H1 (cell line): ENCODE data around the gene MRPS26. TPM values are rescaled to one million over a fixed set of nuclear protein-coding genes. Genes with fewer than 3 reads are reported as not detected.

Experiments
- CTCF ChIA-PET: fragments of 300-600 bp; sonication (Branson Sonifier 250); formaldehyde crosslinking; loops from one replicate; lab custom pipeline; 2021; ENCODE audit not compliant: partially characterized antibody; lab: Charles Lee
- POLR2A ChIA-PET: fragments of 300-600 bp; sonication (Branson Sonifier 250); formaldehyde crosslinking; loops from one replicate; lab custom pipeline; 2021; ENCODE audit warnings: inconsistent platforms; ENCODE audit not compliant: partially characterized antibody; lab: Charles Lee
- DNase-seq, 2 experiments: peaks; one replicate each; pipeline versions ENCODE4 v3.0.0 to v3.0.0-alpha.2; 2010 to 2022; ENCODE audit warnings: low spot score in 2 of 2, low read depth in 1 of 2, mixed read lengths in 1 of 2
- FAIRE-seq: peaks from 2 replicates; lab custom pipeline; 2011; peaks lifted over from hg19 to GRCh38; lab: Jason Lieb, UNC
- H2AFZ ChIP-seq: 2 replicates; pipeline ENCODE4 v1.8.1; 2012; ENCODE audit warnings: low read length, inconsistent platforms
- H2AK5ac ChIP-seq: 2 replicates; pipeline ENCODE4 v1.6.1; 2013; ENCODE audit warnings: low read depth, low read length
- H2BK120ac ChIP-seq: replicated peaks from 2 replicates; pipeline ENCODE3; 2013; ENCODE audit warnings: low read depth, low read length, inconsistent platforms
- H2BK12ac ChIP-seq: 2 replicates; pipeline ENCODE4 v1.6.1; 2013; ENCODE audit warnings: low read depth, low read length
- H2BK15ac ChIP-seq: 2 replicates; pipeline ENCODE4 v1.6.1; 2013; ENCODE audit warnings: low read length
- H2BK20ac ChIP-seq: 2 replicates; pipeline ENCODE4 v1.6.1; 2013; ENCODE audit warnings: low read length
- H2BK5ac ChIP-seq: 2 replicates; pipeline ENCODE4 v1.6.1; 2013; ENCODE audit warnings: low read depth, low read length
- H3K14ac ChIP-seq: 2 replicates; pipeline ENCODE4 v1.6.1; 2013; ENCODE audit warnings: inconsistent platforms; ENCODE audit not compliant: insufficient read length
- H3K18ac ChIP-seq: 2 replicates; pipeline ENCODE4 v1.6.1; 2013; ENCODE audit warnings: low read length; ENCODE audit errors: extremely low read depth
- H3K23ac ChIP-seq: 2 replicates; pipeline ENCODE4 v1.6.1; 2013; ENCODE audit warnings: inconsistent platforms; ENCODE audit not compliant: insufficient read length
- H3K23me2 ChIP-seq: 2 replicates; pipeline ENCODE4 v1.6.1; 2013; ENCODE audit warnings: low read depth, low read length
- H3K27ac ChIP-seq: 2 replicates; pipeline ENCODE4 v1.6.1; 2011; ENCODE audit warnings: low read depth, low read length, inconsistent platforms
- H3K27me3 ChIP-seq, 4 experiments: replicated peaks in 1 of 4; 1 replicate in 1 of 4; 2 replicates in 3 of 4; pipeline versions ENCODE4 v1.6.1 to v1.8.1; 2011 to 2013; ENCODE audit warnings: low read length in 3 of 4, mild to moderate bottlenecking in 3 of 4, inconsistent platforms in 2 of 4, mixed read lengths in 2 of 4, moderate library complexity in 1 of 4; ENCODE audit not compliant: control insufficient read depth in 3 of 4, insufficient read depth in 3 of 4; ENCODE audit errors: extremely low read depth in 1 of 4
- H3K36me3 ChIP-seq, 4 experiments: 2 replicates each; pipeline versions ENCODE4 v1.6.1 to v1.8.1; 2011 to 2013; ENCODE audit warnings: mild to moderate bottlenecking in 4 of 4, low read length in 3 of 4, moderate library complexity in 2 of 4, control low read depth in 1 of 4, inconsistent platforms in 1 of 4; ENCODE audit not compliant: insufficient read depth in 4 of 4, control insufficient read depth in 2 of 4
- H3K4ac ChIP-seq: replicated peaks from 2 replicates; pipeline ENCODE3; 2013; ENCODE audit warnings: low read length, low read depth, mixed read lengths, inconsistent platforms; ENCODE audit not compliant: insufficient read length
- H3K4me1 ChIP-seq, 4 experiments: replicated peaks in 1 of 4; 1 replicate in 1 of 4; 2 replicates in 3 of 4; pipeline versions ENCODE4 v1.6.1 to v1.8.1; 2011 to 2013; ENCODE audit warnings: low read length in 3 of 4, inconsistent platforms in 2 of 4, mixed read lengths in 1 of 4; ENCODE audit not compliant: insufficient read depth in 4 of 4, control insufficient read depth in 3 of 4
- H3K4me2 ChIP-seq, 2 experiments: 2 replicates each; pipeline versions ENCODE4 v1.6.1 to v1.8.1; 2011 to 2013; ENCODE audit warnings: low read depth in 2 of 2, low read length in 2 of 2, control low read depth in 1 of 2, inconsistent platforms in 1 of 2, mild to moderate bottlenecking in 1 of 2; ENCODE audit not compliant: insufficient read depth in 1 of 2
- H3K4me3 ChIP-seq, 4 experiments: fragments of 200-600, 300-600 bp in 1 of 4; sonication (generic), shearing (Covaris generic), sonication (Bioruptor Twin) in 1 of 4; 2 replicates each; pipeline versions ENCODE4 v1.5.1 to v1.8.1; 2011 to 2016; ENCODE audit warnings: low read length in 4 of 4, low read depth in 3 of 4, control low read depth in 2 of 4, inconsistent platforms in 2 of 4, mild to moderate bottlenecking in 2 of 4, mixed read lengths in 1 of 4, moderate library complexity in 1 of 4; ENCODE audit not compliant: insufficient read depth in 2 of 4; ENCODE audit errors: extremely low read depth in 1 of 4
- H3K56ac ChIP-seq: replicated peaks from 2 replicates; pipeline ENCODE3; 2013; ENCODE audit warnings: low read depth, mild to moderate bottlenecking, mixed read lengths, low read length, inconsistent platforms; ENCODE audit not compliant: insufficient read length
- H3K79me1 ChIP-seq: 2 replicates; pipeline ENCODE4 v1.6.1; 2013; ENCODE audit warnings: low read depth, low read length, control low read depth
- H3K79me2 ChIP-seq, 2 experiments: 2 replicates each; pipeline versions ENCODE4 v1.6.1 to v1.8.1; 2012 to 2013; ENCODE audit warnings: low read length in 2 of 2, mild to moderate bottlenecking in 2 of 2, inconsistent platforms in 1 of 2; ENCODE audit not compliant: insufficient read depth in 2 of 2, control insufficient read depth in 1 of 2
- H3K9ac ChIP-seq, 4 experiments: replicated peaks in 1 of 4; 1 replicate in 1 of 4; 2 replicates in 3 of 4; pipeline versions ENCODE4 v1.6.1 to v1.8.1; 2011 to 2013; ENCODE audit warnings: low read depth in 3 of 4, low read length in 3 of 4, control low read depth in 2 of 4, mild to moderate bottlenecking in 2 of 4, moderate library complexity in 2 of 4, inconsistent platforms in 1 of 4; ENCODE audit errors: extremely low read depth in 1 of 4
- H3K9me3 ChIP-seq, 2 experiments: 2 replicates each; pipeline versions ENCODE4 v1.6.1 to v1.8.1; 2012 to 2013; ENCODE audit warnings: mild to moderate bottlenecking in 2 of 2, moderate library complexity in 2 of 2, control low read depth in 1 of 2, inconsistent platforms in 1 of 2, low read depth in 1 of 2, low read length in 1 of 2, mixed read lengths in 1 of 2; ENCODE audit not compliant: insufficient read depth in 2 of 2
- H4K20me1 ChIP-seq, 2 experiments: replicated peaks in 1 of 2; 2 replicates each; pipeline versions ENCODE3 to v1.8.1; 2011 to 2013; ENCODE audit warnings: inconsistent platforms in 2 of 2, low read length in 2 of 2, mild to moderate bottlenecking in 1 of 2; ENCODE audit not compliant: insufficient read depth in 2 of 2, control insufficient read depth in 1 of 2
- H4K5ac ChIP-seq: 2 replicates; pipeline ENCODE4 v1.6.1; 2013; ENCODE audit warnings: low read length, low read depth, mixed read lengths, inconsistent platforms; ENCODE audit not compliant: insufficient read length
- H4K8ac ChIP-seq: 2 replicates; pipeline ENCODE4 v1.8.0; 2013; ENCODE audit warnings: mild to moderate bottlenecking, moderate library complexity, low read length, inconsistent platforms; ENCODE audit not compliant: insufficient read depth; ENCODE audit errors: extremely low read depth
- H4K91ac ChIP-seq: replicated peaks from 2 replicates; pipeline ENCODE3; 2013; ENCODE audit warnings: low read length, mixed read lengths, inconsistent platforms; ENCODE audit not compliant: insufficient read length
- BRCA1 ChIP-seq: IDR thresholded peaks from 2 replicates; pipeline ENCODE4 v1.6.1; 2012; ENCODE audit warnings: low read depth, low read length, improper control_type of control experiment
- EZH2 ChIP-seq: fragments of 200-600 bp; sonication (generic); IDR thresholded peaks from 2 replicates; pipeline ENCODE4 v1.7.1; 2012; ENCODE audit warnings: low read depth, mild to moderate bottlenecking, moderate library complexity, low read length, inconsistent platforms; ENCODE audit not compliant: severe bottlenecking
- TAF1 ChIP-seq: IDR thresholded peaks from 2 replicates; pipeline ENCODE4 v1.6.1; 2011; ENCODE audit warnings: mild to moderate bottlenecking, low read depth, low read length
- WGBS, 2 experiments: shearing (Covaris generic) in 1 of 2; methylation state at CpG; one replicate each; pipeline versions ENCODE4 v1.1.6 to v1.1.7; 2013 to 2015; ENCODE audit warnings: low lambda C conversion rate in 2 of 2, mixed read lengths in 2 of 2, inconsistent platforms in 1 of 2, low coverage in 1 of 2, missing lambda C conversion rate in 1 of 2; ENCODE audit not compliant: insufficient replicate concordance in 2 of 2, insufficient coverage in 1 of 2, insufficient read length in 1 of 2; ENCODE audit errors: extremely low coverage in 1 of 2, missing lambda C conversion rate in 1 of 2; 5-methylcytosine and 5-hydroxymethylcytosine counted together
- polyA plus RNA-seq, 7 experiments: library from polyadenylated mRNA; depleted of rRNA in 3 of 7; stranded (reverse) in 5 of 7; unstranded in 2 of 7; fragments of >200 nt in 5 of 7; fragments of 200-250 nt in 2 of 7; gene quantifications; 1 replicate in 5 of 7; 2 replicates in 1 of 7; 4 replicates in 1 of 7; pipeline versions ENCODE4 v1.2.1 to v1.2.3, GENCODE V29; 2011 to 2013; ENCODE audit warnings: missing spikeins in 2 of 7, mixed read lengths in 2 of 7
- total RNA-seq: library from RNA; stranded (reverse); fragmentation: NEBNext Ultra II Directional; extraction: Animal tissue kit (Norgen Biotek cat#: 25700); gene quantifications from 2 replicates; pipeline ENCODE4 v1.2.1, GENCODE V29; 2021

MRPS26 gene
- total and polyA plus RNA-seq, 2 of the 8 experiments (the other 6 are each of a cell fraction or from before 2014, with no cell fraction given): 83.6 to 103 TPM

GRCh38 chr20:3051385-3052019 is 5.7 kb downstream of the MRPS26 start:
- DNase-seq (no peak), FAIRE-seq (no peak)
- no peak overlapping the region for H3K27ac ChIP-seq
- H4K8ac ChIP-seq: no peak overlapping the region
- H3K4me1 ChIP-seq: peaks cover 0 to 4% (median 1%) of the 10 kb centered on the region in 4 experiments; a peak in 2 of 7 replicates
- H3K4me2 ChIP-seq: no peak overlapping the region
- no peak overlapping the region for H3K18ac ChIP-seq
- H2BK15ac ChIP-seq: no peak overlapping the region
- ChIA-PET POLR2A (interaction anchor here (1.0 kb wide), 1 partner anchor 19 kb away, joined by 4 read pairs; no protein-coding TSS in a partner anchor), CTCF (interaction anchor here (1.1 to 2.6 kb wide), 4 partner anchors 10 to 52 kb away, joined by 3 to 16 read pairs (median 7); no protein-coding TSS in a partner anchor)
- peaks cover 9 to 23% (median 21%) of the 10 kb centered on the region in 4 experiments; a peak in 7 of 8 replicates for H3K36me3 ChIP-seq
- no peak overlapping the region for H3K4ac ChIP-seq
- H2AK5ac ChIP-seq: no peak overlapping the region
- H2BK20ac ChIP-seq: no peak overlapping the region
- H3K56ac ChIP-seq: no peak overlapping the region
- no peaks in the 10 kb centered on the region for H4K20me1 ChIP-seq
- H2BK120ac ChIP-seq: no peak overlapping the region
- WGBS, 2 experiments: 78% methylated on average over 7 of the region's 7 CpGs; no CpG with 5 or more reads in 1 of the 2 experiments
- H3K79me1 ChIP-seq: peaks cover 5% of the 10 kb centered on the region
- H4K5ac ChIP-seq: no peak overlapping the region
- no peak overlapping the region for H2BK5ac ChIP-seq
- no peaks in the 10 kb centered on the region for H3K27me3 ChIP-seq
- H2AFZ ChIP-seq: no peak overlapping the region
- H3K14ac ChIP-seq: no peak overlapping the region
- peaks cover 4% of the 10 kb centered on the region for H3K23me2 ChIP-seq
- H3K9ac ChIP-seq: no peak overlapping the region
- no peak overlapping the region for H3K4me3 ChIP-seq
- no peak overlapping the region for H2BK12ac ChIP-seq
- peaks cover 0 to 6% of the 10 kb centered on the region in 2 experiments; a peak in 1 of 4 replicates for H3K79me2 ChIP-seq
- H4K91ac ChIP-seq: no peak overlapping the region
- H3K23ac ChIP-seq: no peak overlapping the region
- H3K9me3 ChIP-seq: no peaks in the 10 kb centered on the region
- TF ChIP-seq TAF1 (no peak), EZH2 (no peak), BRCA1 (no peak)
